HCT116 (cell line): ENCODE measurements around the gene ADGRL3.

Experiments
- CTCF ChIP-seq, 3 experiments: fragments of 200-600 bp in 1 of 3; sonication (generic) in 1 of 3; IDR thresholded peaks in 2 of 3; conservative IDR thresholded peaks in 1 of 3; 2 replicates each; pipeline ENCODE4 v1.5.1; 2012 to 2017; ENCODE audit warnings: low read depth in 2 of 3, low read length in 2 of 3, antibody characterized with exemption in 1 of 3, borderline replicate concordance in 1 of 3, control low read depth in 1 of 3, mild to moderate bottlenecking in 1 of 3, mixed read lengths in 1 of 3, mixed run types in 1 of 3, moderate library complexity in 1 of 3; ENCODE audit not compliant: insufficient read depth in 1 of 3
- EGR1 ChIP-seq: IDR thresholded peaks from 2 replicates; pipeline ENCODE4 v1.6.1; 2012; ENCODE audit warnings: low read depth
- ELF1 ChIP-seq: IDR thresholded peaks from 2 replicates; pipeline ENCODE4 v1.6.1; 2012; ENCODE audit warnings: low read depth, borderline replicate concordance
- EZH2 ChIP-seq: fragments of 200-600 bp; sonication (generic); IDR thresholded peaks from 2 replicates; pipeline ENCODE4 v1.6.1; 2017; ENCODE audit warnings: antibody characterized with exemption, mixed run types
- EZH2phosphoT487 ChIP-seq: fragments of 200-600 bp; IDR thresholded peaks from 2 replicates; pipeline ENCODE4 v1.6.1; 2018; ENCODE audit warnings: antibody characterized with exemption, borderline replicate concordance
- MAX ChIP-seq: IDR thresholded peaks from 2 replicates; pipeline ENCODE4 v1.6.1; 2012
- POLR2A ChIP-seq: IDR thresholded peaks from 2 replicates; pipeline ENCODE4 v1.7.0; 2011; ENCODE audit warnings: borderline replicate concordance; ENCODE audit not compliant: insufficient read depth, insufficient read length; ENCODE audit errors: extremely low read depth
- POLR2AphosphoS5 ChIP-seq: IDR thresholded peaks from 2 replicates; pipeline ENCODE4 v1.6.1; 2011; ENCODE audit warnings: mild to moderate bottlenecking, low read depth, low read length, moderate library complexity
- SIN3A ChIP-seq: IDR thresholded peaks from 2 replicates; pipeline ENCODE4 v1.6.1; 2012; ENCODE audit warnings: low read depth
- SP1 ChIP-seq: IDR thresholded peaks from 2 replicates; pipeline ENCODE4 v1.6.1; 2012; ENCODE audit warnings: low read depth
- SRF ChIP-seq: IDR thresholded peaks from 2 replicates; pipeline ENCODE4 v1.6.1; 2012; ENCODE audit warnings: low read depth
- ZNF274 ChIP-seq: fragments of 200-500 bp; sonication (Bioruptor generic); IDR thresholded peaks from 2 replicates; pipeline ENCODE4 v1.6.1; 2014; ENCODE audit warnings: mild to moderate bottlenecking, low read depth, low read length, inconsistent platforms

- TF ChIP-seq CTCF (IDR thresholded peaks at IDR 0.05 in 2 of 3, conservative IDR thresholded peaks at IDR 0.05 in 1 of 3; ENCODE audit: borderline replicate concordance in 1 of 3, insufficient read depth in 1 of 3, low read depth in 2 of 3, low read length in 2 of 3) (no peak), POLR2A (no peak), ZNF274 (no peak), EGR1 (no peak), EZH2 (no peak), POLR2AphosphoS5 (no peak), SRF (no peak), MAX (no peak), SP1 (no peak), ELF1 (no peak), SIN3A (no peak), EZH2phosphoT487 (no peak)
Observed at GRCh38 chr4:61493041-61493440, 292.9 kb downstream of the ADGRL3 start.
